NCI-H1417 treated with DMSO at 0.1 percent for 48 hours (cell line): ENCODE data around the gene KRTAP25-1.

Source experiments
- DNase-seq: peaks from one replicate; lab custom pipeline; 2025; lab: John Stamatoyannopoulos, UW

KRTAP25-1 gene

GRCh38 chr21:30248844-30249243, 40.5 kb downstream of the KRTAP25-1 start:
- DNase-seq, result no peak

DNA sequence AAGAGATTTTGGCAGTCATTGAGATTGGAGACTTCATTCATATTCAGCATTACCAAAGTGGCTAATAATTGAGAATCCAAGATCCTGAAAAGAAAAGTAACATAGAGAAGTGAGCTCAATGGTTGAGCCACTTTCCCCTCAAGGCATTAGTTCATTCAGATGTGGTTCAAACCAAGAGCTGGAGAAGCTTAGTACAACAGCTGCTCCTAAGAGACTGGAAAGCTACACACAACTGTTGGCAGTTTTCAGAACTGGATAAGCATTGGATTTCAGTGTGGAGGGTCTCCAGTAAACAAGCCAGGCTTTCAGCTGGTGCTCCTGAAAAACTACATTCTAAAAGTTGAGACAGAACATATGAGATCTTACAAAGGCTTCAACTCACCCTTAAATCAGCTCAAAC, 44.3 kb downstream of the KRTAP25-1 start:
- no peak for DNase-seq

GRCh38 chr21:30243691-30244090, 45.6 kb downstream of the KRTAP25-1 start:
- DNase-seq, result no peak

GRCh38 chr21:30240661-30241060, 48.7 kb downstream of the KRTAP25-1 start:
- DNase-seq, result no peak
